Ishikawa (cell line): Measurements from ENCODE around the gene LY86.

Experiments used
- EP300 ChIP-seq: IDR thresholded peaks from 2 replicates; pipeline ENCODE4 v1.6.1; 2012; ENCODE audit warnings: borderline replicate concordance
- TAF1 ChIP-seq: IDR thresholded peaks from 2 replicates; pipeline ENCODE4 v1.6.1; 2012; ENCODE audit warnings: low read depth, mild to moderate bottlenecking
- YY1 ChIP-seq: IDR thresholded peaks from 2 replicates; pipeline ENCODE4 v1.6.1; 2012; ENCODE audit warnings: low read depth

GRCh38 chr6:6631053-6631452 lies 42.5 kb downstream of the LY86 start:
- TF ChIP-seq TAF1 (no peak), YY1 (no peak), EP300 (no peak)
